NT2/D1 (cell line): ENCODE data around the gene AHR.

Source experiments
- SUZ12 ChIP-seq: IDR thresholded peaks from 2 replicates; pipeline ENCODE4 v1.6.1; 2011; ENCODE audit not compliant: insufficient read length, insufficient read depth; ENCODE audit errors: extremely low read depth
- YY1 ChIP-seq: IDR thresholded peaks from 2 replicates; pipeline ENCODE4 v1.6.1; 2011; ENCODE audit not compliant: insufficient read length, insufficient read depth
- ZNF274 ChIP-seq: IDR thresholded peaks from 2 replicates; pipeline ENCODE4 v1.6.1; 2011; ENCODE audit warnings: mild to moderate bottlenecking, low read depth, low read length

GRCh38 chr7:17359610-17360009 lies 61.2 kb downstream of the AHR start:
- TF ChIP-seq ZNF274 (no peak), YY1 (no peak), SUZ12 (no peak)
